Measurements from ENCODE around the gene OR6N1. TPM values are rescaled to one million over a fixed set of nuclear protein-coding genes. Genes with fewer than 3 reads are reported as not detected.

Gene OR6N1
- total and polyA plus RNA-seq, 2 donors (not counting 3 experiments of a cell fraction or from before 2014, with no cell fraction given) = not detected

GRCh38 chr1:158819461-158820443 lies 47.8 kb upstream of the OR6N1 start:
- no peak overlapping the region for H2AFZ ChIP-seq (ENCODE audit: low read depth, low read length)
- intact Hi-C loops (cut with micrococcal nuclease) = no loop called here
- no peak overlapping the region for H3K4me3 ChIP-seq (replicated peaks in 1 of 3; ENCODE audit: insufficient read depth in 1 of 3, low read depth in 1 of 3, low read length in 3 of 3)
- no peak overlapping the region for H3K9ac ChIP-seq (replicated peaks; ENCODE audit: extremely low read depth, insufficient read depth, low read length)
- dilution Hi-C loops (cut with MboI; ENCODE audit: extremely low pct_ligation_motif_present, low sequenced_read_pairs) = no loop called here
- BruUV-seq (replicated peaks) = no TSS peak
- H3K4me1 ChIP-seq (ENCODE audit: control insufficient read depth, extremely low read depth, insufficient read depth, low read length) = no peaks in the 10 kb centered on the region
- no peaks in the 10 kb centered on the region for H3K79me2 ChIP-seq (ENCODE audit: control insufficient read depth, insufficient read depth, low read length)
- DNase-seq (ENCODE audit: low read depth, low spot score) (no peak), FAIRE-seq (no peak)
- no peaks in the 10 kb centered on the region for H3K9me1 ChIP-seq (replicated peaks; ENCODE audit: control insufficient read depth, extremely low read depth, insufficient read depth, low read length)
- ChIA-PET POLR2A (no interaction called here), CTCF (interaction anchor here (1.2 kb wide), 1 partner anchor 25 kb away, joined by 3 read pairs; no protein-coding TSS in a partner anchor)
- no peak overlapping the region for H3K27ac ChIP-seq (ENCODE audit: insufficient read depth, low read depth, low read length)
- no peaks in the 10 kb centered on the region for H3K9me3 ChIP-seq (replicated peaks; ENCODE audit: control insufficient read depth, insufficient read depth, low read length)
- TF ChIP-seq JUN (IDR thresholded peaks at IDR 0.05; ENCODE audit: borderline replicate concordance, insufficient read depth, insufficient read length, low read depth) = no peak
- no peaks in the 10 kb centered on the region for H3K27me3 ChIP-seq (ENCODE audit: control insufficient read depth in 2 of 2, insufficient read depth in 2 of 2, low read length in 2 of 2)
- no peak overlapping the region for H3K4me2 ChIP-seq (ENCODE audit: insufficient read depth, low read length)
- H3K36me3 ChIP-seq (ENCODE audit: control insufficient read depth in 2 of 2, extremely low read depth in 1 of 2, insufficient read depth in 2 of 2, low read length in 2 of 2) = no peaks in the 10 kb centered on the region
- H4K20me1 ChIP-seq (replicated peaks; ENCODE audit: control insufficient read depth, extremely low read depth, insufficient read depth, low read length) = no peaks in the 10 kb centered on the region

GRCh38 chr1:158818975-158819431 lies 47.0 kb upstream of the OR6N1 start:
- Histone ChIP-seq H3K4me2 (ENCODE audit: insufficient read depth, low read length) (no peak overlapping the region), H3K79me2 (ENCODE audit: control insufficient read depth, insufficient read depth, low read length) (no peaks in the 10 kb centered on the region), H3K9me1 (replicated peaks; ENCODE audit: control insufficient read depth, extremely low read depth, insufficient read depth, low read length) (no peaks in the 10 kb centered on the region), H3K27me3 (ENCODE audit: control insufficient read depth in 2 of 2, insufficient read depth in 2 of 2, low read length in 2 of 2) (no peaks in the 10 kb centered on the region), H3K4me1 (ENCODE audit: control insufficient read depth, extremely low read depth, insufficient read depth, low read length) (no peaks in the 10 kb centered on the region), H3K27ac (ENCODE audit: insufficient read depth, low read depth, low read length) (no peak overlapping the region), H3K4me3 (replicated peaks in 1 of 3; ENCODE audit: insufficient read depth in 1 of 3, low read depth in 1 of 3, low read length in 3 of 3) (no peak overlapping the region), H2AFZ (ENCODE audit: low read depth, low read length) (no peak overlapping the region), H3K36me3 (ENCODE audit: control insufficient read depth in 2 of 2, extremely low read depth in 1 of 2, insufficient read depth in 2 of 2, low read length in 2 of 2) (no peaks in the 10 kb centered on the region), H3K9me3 (replicated peaks; ENCODE audit: control insufficient read depth, insufficient read depth, low read length) (no peaks in the 10 kb centered on the region), H4K20me1 (replicated peaks; ENCODE audit: control insufficient read depth, extremely low read depth, insufficient read depth, low read length) (no peaks in the 10 kb centered on the region), H3K9ac (replicated peaks; ENCODE audit: extremely low read depth, insufficient read depth, low read length) (no peak overlapping the region)
- intact Hi-C loops (cut with micrococcal nuclease) (no loop called here), dilution Hi-C loops (cut with MboI; ENCODE audit: extremely low pct_ligation_motif_present, low sequenced_read_pairs) (no loop called here)
- DNase-seq (ENCODE audit: low read depth, low spot score) = no peak
- ChIA-PET POLR2A (no interaction called here), CTCF (interaction anchor here (0.6 to 1.2 kb wide), 2 partner anchors 25 to 288 kb away, joined by 3 read pairs; no protein-coding TSS in a partner anchor)
- TF ChIP-seq JUN (IDR thresholded peaks at IDR 0.05; ENCODE audit: borderline replicate concordance, insufficient read depth, insufficient read length, low read depth) (no peak), GATA2 (IDR thresholded peaks at IDR 0.05; ENCODE audit: insufficient read depth, insufficient read length, low read depth, low read length) (no peak), FOS (IDR thresholded peaks at IDR 0.05; ENCODE audit: borderline replicate concordance, insufficient read depth, low read length) (no peak), EZH2 (IDR thresholded peaks at IDR 0.05; ENCODE audit: borderline replicate concordance, low read depth, low read length, severe bottlenecking) (no peak)
- FAIRE-seq = no peak
- no TSS peak for BruUV-seq (replicated peaks)

Data from endothelial cell of umbilical vein (primary cell).